ENCODE measurements around the gene SPG11.
"Not testable (repeated sequence)": the region's sequence is repeated elsewhere in the genome, so short reads cannot be mapped to it uniquely, and the experiment has no call there.

SPG11 gene, protein sequence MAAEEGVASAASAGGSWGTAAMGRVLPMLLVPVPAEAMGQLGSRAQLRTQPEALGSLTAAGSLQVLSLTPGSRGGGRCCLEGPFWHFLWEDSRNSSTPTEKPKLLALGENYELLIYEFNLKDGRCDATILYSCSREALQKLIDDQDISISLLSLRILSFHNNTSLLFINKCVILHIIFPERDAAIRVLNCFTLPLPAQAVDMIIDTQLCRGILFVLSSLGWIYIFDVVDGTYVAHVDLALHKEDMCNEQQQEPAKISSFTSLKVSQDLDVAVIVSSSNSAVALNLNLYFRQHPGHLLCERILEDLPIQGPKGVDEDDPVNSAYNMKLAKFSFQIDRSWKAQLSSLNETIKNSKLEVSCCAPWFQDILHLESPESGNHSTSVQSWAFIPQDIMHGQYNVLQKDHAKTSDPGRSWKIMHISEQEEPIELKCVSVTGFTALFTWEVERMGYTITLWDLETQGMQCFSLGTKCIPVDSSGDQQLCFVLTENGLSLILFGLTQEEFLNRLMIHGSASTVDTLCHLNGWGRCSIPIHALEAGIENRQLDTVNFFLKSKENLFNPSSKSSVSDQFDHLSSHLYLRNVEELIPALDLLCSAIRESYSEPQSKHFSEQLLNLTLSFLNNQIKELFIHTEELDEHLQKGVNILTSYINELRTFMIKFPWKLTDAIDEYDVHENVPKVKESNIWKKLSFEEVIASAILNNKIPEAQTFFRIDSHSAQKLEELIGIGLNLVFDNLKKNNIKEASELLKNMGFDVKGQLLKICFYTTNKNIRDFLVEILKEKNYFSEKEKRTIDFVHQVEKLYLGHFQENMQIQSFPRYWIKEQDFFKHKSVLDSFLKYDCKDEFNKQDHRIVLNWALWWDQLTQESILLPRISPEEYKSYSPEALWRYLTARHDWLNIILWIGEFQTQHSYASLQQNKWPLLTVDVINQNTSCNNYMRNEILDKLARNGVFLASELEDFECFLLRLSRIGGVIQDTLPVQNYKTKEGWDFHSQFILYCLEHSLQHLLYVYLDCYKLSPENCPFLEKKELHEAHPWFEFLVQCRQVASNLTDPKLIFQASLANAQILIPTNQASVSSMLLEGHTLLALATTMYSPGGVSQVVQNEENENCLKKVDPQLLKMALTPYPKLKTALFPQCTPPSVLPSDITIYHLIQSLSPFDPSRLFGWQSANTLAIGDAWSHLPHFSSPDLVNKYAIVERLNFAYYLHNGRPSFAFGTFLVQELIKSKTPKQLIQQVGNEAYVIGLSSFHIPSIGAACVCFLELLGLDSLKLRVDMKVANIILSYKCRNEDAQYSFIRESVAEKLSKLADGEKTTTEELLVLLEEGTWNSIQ (N-terminal part only)

DNA sequence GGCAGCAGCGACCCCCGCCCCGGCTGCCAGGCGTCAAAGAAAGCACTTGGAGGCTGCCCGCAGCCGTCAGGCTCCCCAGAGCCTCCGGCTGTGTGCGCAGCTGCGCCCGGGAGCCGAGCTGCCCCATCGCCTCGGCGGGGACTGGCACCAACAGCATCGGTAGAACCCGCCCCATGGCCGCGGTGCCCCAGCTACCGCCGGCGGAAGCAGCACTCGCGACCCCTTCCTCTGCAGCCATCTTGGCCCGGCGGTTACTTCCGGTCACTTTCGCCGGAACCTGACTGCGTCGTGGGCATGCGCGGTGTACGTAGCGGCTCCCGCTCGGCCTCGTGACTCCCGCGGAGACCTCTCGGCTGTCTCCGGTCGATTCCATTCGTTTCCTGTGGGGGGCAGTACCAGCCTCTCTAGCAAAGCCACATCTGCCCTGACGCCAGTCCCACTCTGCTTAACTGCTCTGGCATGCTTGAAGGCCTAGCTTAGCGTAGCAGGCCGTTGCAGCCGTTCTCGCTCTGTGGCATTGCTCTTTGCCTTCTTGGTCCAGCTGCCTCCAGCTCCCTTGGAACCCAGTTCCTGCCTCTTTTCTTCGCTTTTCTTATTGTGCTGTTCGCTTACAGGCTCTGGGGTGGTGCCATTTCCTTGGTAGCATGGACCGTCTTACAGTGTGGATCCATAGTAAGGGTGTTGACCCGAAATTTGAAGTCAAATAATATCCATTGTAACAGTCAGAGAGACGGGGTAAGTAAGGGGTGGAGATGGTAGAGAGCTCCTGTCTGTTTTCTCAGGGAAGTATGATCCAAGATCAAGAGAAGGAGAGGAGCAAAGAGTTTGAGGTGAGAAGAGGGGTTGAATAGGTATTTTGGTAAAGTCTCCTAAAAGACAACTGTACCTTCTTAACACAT is at the start of gene SPG11:
Gene SPG11 (minus strand): TSS at position 253 of the 899 bp plus-strand sequence. CDS start 15 bp downstream, at position 238.
- peak; percentile 94 to 96 for DNase-seq

DNA sequence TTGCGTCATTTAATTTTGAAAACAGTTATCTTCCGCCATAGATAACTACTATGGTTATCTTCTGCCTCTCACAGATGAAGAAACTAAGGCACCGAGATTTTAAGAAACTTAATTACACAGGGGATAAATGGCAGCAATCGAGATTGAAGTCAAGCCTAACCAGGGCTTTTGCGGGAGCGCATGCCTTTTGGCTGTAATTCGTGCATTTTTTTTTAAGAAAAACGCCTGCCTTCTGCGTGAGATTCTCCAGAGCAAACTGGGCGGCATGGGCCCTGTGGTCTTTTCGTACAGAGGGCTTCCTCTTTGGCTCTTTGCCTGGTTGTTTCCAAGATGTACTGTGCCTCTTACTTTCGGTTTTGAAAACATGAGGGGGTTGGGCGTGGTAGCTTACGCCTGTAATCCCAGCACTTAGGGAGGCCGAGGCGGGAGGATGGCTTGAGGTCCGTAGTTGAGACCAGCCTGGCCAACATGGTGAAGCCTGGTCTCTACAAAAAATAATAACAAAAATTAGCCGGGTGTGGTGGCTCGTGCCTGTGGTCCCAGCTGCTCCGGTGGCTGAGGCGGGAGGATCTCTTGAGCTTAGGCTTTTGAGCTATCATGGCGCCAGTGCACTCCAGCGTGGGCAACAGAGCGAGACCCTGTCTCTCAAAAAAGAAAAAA is 49.0 kb upstream of the SPG11 start:
- DNase-seq, result peak; percentile 77 to 82

DNA sequence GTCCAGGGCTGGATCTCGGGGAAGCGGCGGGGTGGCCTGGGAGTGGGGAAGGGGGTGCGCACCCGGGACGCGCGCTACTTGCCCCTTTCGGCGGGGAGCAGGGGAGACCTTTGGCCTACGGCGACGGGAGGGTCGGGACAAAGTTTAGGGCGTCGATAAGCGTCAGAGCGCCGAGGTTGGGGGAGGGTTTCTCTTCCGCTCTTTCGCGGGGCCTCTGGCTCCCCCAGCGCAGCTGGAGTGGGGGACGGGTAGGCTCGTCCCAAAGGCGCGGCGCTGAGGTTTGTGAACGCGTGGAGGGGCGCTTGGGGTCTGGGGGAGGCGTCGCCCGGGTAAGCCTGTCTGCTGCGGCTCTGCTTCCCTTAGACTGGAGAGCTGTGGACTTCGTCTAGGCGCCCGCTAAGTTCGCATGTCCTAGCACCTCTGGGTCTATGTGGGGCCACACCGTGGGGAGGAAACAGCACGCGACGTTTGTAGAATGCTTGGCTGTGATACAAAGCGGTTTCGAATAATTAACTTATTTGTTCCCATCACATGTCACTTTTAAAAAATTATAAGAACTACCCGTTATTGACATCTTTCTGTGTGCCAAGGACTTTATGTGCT is 48.4 kb upstream of the SPG11 start:
- DNase-seq, result peak in 1 of 2 experiments; percentile 14

DNA sequence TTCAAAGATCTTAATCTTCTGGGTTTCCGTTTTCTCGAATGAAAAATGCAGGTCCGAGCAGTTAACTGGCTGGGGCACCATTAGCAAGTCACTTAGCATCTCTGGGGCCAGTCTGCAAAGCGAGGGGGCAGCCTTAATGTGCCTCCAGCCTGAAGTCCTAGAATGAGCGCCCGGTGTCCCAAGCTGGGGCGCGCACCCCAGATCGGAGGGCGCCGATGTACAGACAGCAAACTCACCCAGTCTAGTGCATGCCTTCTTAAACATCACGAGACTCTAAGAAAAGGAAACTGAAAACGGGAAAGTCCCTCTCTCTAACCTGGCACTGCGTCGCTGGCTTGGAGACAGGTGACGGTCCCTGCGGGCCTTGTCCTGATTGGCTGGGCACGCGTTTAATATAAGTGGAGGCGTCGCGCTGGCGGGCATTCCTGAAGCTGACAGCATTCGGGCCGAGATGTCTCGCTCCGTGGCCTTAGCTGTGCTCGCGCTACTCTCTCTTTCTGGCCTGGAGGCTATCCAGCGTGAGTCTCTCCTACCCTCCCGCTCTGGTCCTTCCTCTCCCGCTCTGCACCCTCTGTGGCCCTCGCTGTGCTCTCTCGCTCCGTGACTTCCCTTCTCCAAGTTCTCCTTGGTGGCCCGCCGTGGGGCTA is 47.8 kb upstream of the SPG11 start, which contains the start of the genes B2M and PATL2:
Gene B2M (plus strand): TSS at position 422 of the 647 bp plus-strand sequence. CDS start 30 bp downstream, at position 452.
Gene PATL2 (minus strand): TSS at position 228 of the 647 bp plus-strand sequence. CDS start 34,833 bp downstream, outside the sequence.
- peak; percentile 88 to 95 for DNase-seq

DNA sequence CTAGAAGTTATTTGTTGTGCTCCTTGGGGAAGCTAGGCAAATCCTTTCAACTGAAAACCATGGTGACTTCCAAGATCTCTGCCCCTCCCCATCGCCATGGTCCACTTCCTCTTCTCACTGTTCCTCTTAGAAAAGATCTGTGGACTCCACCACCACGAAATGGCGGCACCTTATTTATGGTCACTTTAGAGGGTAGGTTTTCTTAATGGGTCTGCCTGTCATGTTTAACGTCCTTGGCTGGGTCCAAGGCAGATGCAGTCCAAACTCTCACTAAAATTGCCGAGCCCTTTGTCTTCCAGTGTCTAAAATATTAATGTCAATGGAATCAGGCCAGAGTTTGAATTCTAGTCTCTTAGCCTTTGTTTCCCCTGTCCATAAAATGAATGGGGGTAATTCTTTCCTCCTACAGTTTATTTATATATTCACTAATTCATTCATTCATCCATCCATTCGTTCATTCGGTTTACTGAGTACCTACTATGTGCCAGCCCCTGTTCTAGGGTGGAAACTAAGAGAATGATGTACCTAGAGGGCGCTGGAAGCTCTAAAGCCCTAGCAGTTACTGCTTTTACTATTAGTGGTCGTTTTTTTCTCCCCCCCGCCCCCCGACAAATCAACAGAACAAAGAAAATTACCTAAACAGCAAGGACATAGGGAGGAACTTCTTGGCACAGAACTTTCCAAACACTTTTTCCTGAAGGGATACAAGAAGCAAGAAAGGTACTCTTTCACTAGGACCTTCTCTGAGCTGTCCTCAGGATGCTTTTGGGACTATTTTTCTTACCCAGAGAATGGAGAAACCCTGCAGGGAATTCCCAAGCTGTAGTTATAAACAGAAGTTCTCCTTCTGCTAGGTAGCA is 47.0 kb upstream of the SPG11 start:
- peak; percentile 75 for DNase-seq

DNA sequence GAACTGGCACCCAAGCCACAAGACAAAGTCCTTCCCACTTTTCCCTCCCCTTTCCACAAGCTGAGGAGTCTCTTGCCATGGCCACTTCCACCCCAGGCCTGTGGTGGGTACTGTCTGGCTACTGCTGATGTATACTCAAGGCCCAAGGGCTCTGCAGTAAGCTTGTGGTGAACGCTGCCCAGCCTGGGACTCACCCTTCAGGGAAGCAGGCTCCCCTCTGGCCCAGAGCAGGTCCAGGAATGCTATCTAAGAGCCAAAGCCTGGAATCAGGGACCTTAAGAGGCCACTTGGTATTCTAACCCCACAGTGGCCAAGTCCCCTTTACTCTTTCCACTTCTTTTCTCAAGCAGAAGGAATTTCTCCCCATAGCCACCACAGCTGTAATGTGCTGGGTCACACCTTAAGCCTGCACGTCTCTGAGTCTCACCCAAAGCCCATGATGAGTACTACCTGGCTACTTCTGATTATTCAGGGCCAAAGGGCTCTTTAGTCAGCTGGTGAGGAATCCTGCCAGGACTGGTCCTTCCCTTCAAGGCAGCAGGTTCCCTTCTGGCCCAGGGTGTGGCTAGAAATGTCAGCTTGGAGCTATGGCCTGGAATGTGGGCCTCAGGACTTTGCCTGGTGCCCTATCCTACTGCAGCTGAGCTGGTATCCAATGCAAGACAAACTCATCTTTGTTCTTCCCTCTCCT is 43.6 kb upstream of the SPG11 start:
- DNase-seq, result no peak

DNA sequence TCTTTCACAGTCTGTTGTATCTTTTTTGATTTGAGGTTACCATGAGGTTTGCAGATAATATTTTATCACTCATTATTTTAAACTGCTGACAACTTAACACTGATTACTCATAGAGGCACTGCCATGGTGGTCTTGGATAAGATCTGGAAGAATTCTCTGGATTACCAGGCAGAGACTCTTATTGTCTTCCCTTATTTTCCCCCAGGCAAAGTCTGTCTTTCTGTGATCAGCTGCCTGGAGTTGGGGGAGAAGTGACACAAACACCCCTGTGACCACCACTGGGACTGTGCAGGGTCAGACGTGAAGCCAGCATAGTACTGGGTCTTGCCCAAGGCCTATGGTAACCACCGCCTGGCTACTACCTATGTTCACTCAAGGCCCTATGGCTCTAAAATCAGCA is 42.9 kb upstream of the SPG11 start:
- no peak for DNase-seq

DNA sequence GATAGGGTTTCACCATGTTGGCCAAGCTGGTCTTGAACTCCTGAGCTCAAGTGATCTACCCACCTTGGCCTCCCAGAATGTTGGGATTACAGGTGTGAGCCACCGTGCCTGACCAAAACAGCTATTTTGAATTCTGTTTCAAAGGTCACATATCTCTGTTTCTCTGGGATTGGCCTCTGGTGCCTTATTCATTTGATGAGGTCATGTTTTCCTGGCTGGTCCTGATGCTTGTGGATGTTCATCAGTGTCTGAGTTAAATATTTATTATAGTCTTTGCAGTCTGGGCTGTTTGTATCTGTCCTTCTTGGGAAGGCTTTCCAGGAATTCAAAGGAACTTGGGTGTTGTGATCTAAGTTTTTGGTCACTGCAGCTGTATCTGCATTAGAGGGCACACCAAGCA is 42.5 kb upstream of the SPG11 start:
- DNase-seq, result no peak

DNA sequence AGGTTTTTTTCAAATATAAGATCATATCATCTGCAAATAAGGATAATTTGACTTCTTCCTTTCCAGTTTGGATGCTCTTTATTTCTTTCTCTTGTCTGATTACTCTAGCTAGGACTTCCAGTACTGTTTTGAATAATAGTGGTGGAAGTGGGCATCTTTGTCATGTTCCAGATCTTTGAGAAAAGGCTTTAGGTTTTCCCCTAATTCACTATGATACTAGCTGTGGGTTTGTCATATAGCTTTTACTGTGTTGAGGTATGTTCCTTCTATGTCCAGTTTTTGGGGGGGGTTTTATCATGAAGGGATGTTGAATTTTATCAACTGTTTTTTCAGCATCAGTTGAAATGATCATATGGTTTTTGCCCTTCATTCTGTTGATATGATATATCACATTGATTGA is 37.2 kb upstream of the SPG11 start:
- not testable (repeated sequence) for DNase-seq

DNA sequence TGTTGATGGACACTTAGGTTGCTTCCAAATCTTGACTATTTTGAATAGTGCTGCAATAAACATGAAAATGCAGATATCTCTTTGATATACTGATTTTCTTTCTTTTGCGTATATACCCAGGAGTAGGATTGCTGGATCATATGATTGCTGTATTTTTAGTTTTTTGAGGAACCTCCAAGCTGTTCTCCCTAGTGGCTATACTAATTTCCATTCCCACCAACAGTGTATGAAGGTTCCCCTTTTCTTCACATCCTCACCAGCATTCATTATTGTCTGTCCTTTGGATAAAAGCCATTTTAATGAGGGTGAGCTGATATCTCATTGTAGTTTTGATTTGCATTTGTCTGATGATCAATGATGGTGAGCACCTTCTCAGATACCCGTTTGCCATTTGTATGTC is 35.2 kb upstream of the SPG11 start:
- peak; percentile 11 to 18 for DNase-seq

DNA sequence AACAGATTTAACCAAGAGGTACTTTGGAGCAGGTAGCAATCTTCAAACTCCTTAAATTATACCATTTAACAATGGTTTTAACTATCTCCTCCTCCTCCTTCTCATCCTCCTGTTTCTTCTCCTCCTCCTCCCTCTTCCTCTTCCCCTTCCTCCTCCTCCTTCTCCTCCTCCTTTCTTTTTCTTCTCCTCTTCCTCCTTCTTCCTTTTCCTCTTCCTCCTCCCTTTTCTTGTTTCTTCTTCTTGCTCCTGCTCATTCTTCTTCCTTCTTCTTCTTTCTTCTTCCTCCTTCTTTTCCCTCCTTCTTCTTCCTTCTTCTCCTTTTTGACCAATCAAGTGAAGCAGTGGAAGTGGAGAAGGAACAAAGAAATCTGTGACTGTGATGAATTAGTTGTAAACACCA is 33.6 kb upstream of the SPG11 start:
- DNase-seq, result no peak

DNA sequence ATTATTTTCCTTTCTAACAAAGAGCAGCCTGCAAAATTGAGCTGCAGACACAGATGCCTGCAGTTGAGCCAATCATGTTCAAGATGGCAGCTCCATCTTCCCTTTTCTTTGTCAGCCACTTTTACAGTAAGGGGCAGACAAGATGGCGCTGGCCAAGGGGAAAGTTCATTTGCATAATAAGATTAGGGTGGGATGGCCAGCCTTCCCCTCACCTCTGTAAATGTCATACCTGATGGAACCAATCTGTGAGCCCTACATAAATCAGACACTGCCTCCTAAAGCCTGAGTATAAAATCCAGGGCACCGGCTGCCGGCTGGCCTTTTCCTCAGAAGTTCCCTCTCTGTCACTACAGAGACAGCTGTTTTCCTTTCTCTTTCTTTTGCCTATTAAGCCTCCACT is 31.8 kb upstream of the SPG11 start:
- DNase-seq, result no peak

DNA sequence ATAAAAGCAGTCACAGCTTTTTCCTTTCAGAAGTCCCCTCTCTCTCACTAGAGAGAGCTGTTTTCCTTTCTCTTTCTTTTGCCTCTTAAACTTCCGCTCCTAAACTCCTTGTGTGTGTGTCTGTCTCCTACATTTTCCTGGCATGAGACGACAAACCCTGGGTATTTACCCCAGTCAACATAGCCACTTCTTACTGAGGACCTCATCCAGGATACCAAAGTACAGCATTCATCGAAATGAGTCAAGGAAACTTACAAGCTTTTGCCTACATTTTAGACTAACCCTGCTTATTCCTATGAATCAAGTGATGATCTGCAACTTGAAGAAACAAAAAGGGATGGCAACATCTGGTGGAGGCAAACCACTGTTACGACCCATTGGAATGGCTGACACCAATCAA is 31.0 kb upstream of the SPG11 start:
- no peak for DNase-seq

DNA sequence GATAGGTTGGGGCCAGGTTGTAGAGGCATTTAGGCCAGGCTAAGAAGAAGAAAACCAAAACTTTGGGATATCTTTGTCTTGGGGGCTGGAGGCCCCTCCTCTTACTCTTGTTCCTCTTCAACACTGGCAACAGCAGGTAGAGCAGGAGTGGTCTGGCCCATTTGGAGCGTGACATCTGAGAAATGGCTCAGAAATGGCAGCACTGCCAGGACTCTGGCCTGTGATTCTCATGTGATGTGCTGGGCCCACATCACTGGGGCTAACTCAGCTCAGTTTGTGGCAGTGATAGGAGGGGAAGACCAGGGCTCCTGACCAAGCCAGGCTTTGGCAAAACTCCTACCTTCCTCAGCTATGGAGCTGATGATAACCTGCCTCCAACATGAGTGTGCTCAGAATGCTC is 29.2 kb upstream of the SPG11 start:
- DNase-seq, result no peak

DNA sequence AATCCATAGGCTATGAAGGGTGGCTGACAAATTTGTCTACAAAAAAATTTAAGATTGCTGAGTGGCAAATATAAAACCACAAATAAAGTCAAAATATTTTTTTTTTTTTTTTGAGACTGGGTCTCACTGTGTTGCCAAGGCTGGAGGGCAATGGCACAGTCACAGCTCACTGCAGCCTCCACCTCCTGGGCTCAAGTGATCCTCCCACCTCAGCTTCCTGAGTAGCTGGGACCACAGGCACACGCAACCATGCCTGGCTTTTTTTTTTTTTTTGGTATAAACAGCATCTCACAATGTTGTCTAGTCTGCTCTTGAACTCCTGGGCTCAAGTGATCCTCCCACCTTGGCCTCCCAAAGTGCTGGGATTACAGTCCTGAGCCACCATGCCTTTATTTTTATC is 26.8 kb upstream of the SPG11 start:
- not testable (repeated sequence) for DNase-seq

DNA sequence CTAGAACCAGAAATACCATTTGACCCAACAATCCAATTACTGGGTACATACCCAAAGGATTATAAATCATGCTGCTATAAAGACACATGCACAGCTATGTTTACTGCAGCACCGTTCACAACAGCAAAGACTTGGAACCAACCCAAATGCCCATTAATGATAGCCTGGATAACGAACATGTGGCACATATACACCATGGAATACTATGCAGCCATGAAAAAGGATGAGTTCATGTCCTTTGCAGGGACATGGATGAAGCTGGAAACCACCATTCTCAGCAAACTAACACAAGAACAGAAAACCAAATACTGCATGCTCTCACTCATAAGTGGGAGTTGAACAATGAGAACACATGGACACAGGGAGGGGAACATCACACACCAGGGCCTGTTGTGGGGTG is 25.9 kb upstream of the SPG11 start:
- DNase-seq, result not testable (repeated sequence)

DNA sequence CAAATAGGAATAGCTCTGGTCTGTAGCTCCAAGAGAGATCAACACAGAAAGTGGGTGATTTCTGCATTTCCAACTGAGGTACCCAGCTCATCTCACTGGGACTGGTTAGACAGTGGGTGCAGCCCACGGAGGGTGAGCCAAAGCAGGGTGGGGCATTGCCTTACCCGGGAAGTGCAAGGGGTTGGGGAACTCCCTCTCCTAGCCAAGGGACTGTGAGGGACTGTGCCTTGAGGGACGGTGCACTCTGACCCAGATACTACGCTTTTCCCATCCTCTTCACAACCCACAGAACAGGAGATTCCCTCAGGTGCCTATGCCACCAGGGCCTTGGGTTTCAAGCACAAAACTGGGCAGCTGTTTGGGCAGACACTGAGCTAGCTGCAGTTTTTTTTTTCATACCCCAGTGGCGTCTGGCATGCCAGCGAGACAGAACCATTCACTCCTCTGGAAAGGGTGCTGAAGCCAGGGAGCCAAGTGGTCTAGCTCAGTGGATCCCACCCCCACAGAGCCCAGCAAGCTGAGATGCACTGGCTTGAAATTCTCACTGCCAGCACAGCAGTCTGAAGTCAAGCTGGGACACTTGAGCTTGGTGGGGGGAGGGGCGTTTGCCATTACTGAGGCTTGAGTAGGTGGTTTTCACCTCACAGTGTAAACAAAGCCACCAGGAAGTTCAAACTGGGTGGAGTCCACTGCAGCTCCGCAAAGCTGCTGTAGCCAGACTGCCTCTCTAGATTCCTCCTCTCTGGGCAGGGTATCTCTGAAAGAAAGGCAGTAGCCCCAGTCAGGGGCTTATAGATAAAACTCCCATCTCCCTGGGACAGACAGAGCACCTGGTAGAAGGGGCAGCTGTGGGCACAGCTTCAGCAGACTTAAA is 19.6 kb upstream of the SPG11 start:
- not testable (repeated sequence) for DNase-seq
